GM19455 (cell line): Measurements from ENCODE around the gene SULT1A1.
"Not testable (repeated sequence)": the region's sequence is repeated elsewhere in the genome, so short reads cannot be mapped to it uniquely, and the experiment has no call there.

ENCODE experiments used
- ATAC-seq: cut with Tn5 transposase; IDR thresholded peaks from one replicate; pipeline ENCODE4 v1.9.1; 2021; ENCODE audit not compliant: unreplicated experiment

The SULT1A1 gene

GRCh38 chr16:28609631-28610594 lies at the start of gene SULT1A1:
TSS of gene SULT1A1 (minus strand) at chr16:28610044. CDS start at chr16:28608855, 1,189 bp downstream.
- ATAC-seq, result no peak

- ATAC-seq, result not testable (repeated sequence)
Measured at GRCh38 chr16:28639959-28640358, 30.1 kb upstream of the SULT1A1 start.

- not testable (repeated sequence) for ATAC-seq
Measured at GRCh38 chr16:28638359-28638758, 28.5 kb upstream of the SULT1A1 start.

DNA sequence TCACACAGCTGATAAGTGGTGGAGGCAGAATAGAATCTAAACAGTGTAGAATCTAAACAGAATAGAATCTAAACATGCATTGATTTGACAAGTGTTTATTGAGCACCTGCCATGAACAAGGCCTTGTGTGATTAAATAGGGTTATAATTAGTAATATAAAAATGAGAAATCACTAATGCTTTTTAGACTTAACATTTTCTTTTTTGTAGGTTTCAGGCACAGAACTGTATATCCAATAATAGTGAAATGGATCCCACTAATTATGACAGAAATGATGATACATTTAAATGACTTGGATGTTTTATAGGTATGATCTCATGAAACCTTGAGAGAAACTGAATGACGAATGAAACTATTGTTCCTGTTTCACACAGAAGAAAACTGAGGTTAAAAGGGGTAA lies 27.9 kb upstream of the SULT1A1 start, which contains the start of gene NPIPB8:
Gene NPIPB8, plus strand, starts transcription at position 301 of the 400 bp plus-strand sequence. CDS start 296 bp downstream, outside the sequence.
- ATAC-seq, result not testable (repeated sequence)

GRCh38 chr16:28636093-28636823 lies 26.4 kb upstream of the SULT1A1 start:
- ATAC-seq, result not testable (repeated sequence)

DNA sequence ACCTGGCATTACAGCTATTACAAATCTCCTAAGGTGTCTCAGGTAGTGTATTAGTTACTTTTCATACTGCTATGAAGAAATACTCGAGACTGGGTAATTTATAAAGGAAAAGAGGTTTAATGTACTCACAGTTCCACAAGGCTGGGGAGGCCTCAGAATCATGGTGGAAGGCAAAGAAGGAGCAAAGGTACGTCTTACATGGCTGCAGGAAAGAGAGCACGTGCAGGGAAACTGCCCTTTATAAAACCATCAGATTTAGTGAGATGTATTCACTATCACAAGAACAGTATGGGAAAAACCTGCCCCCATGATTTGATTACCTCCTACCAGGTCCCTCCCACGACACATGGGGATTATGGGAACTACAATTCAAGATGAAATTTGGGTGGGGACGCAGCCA lies 21.1 kb upstream of the SULT1A1 start:
- not testable (repeated sequence) for ATAC-seq

DNA sequence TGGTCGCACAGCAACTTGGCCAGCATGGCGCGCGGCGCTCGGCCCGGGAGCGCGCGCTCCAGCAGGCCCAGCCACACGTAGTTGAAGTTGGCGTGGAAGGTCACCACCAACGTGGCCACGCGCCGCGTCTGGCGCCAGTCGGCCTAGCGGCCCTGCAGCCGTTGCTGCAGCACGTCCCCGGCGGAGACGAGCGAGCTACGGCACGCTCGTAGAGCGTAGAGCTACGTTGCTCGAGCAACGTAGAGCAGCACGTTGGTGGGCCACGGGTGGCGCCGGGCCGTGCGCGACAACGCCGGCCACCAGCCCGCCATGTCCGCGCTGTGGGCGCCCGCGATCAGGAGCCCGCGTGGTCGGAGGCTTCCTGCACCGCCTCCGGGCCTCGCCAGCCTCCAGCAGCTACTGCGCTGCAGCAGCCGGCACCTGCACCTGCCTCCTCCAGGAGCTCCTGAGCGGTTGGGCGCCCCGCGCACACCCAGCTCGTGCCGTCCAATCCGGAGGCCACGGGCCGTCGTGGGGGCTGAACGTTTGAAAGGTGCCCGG lies 13.4 kb upstream of the SULT1A1 start:
- no peak for ATAC-seq

GRCh38 chr16:28622532-28623171 lies 12.8 kb upstream of the SULT1A1 start:
- not testable (repeated sequence) for ATAC-seq

DNA sequence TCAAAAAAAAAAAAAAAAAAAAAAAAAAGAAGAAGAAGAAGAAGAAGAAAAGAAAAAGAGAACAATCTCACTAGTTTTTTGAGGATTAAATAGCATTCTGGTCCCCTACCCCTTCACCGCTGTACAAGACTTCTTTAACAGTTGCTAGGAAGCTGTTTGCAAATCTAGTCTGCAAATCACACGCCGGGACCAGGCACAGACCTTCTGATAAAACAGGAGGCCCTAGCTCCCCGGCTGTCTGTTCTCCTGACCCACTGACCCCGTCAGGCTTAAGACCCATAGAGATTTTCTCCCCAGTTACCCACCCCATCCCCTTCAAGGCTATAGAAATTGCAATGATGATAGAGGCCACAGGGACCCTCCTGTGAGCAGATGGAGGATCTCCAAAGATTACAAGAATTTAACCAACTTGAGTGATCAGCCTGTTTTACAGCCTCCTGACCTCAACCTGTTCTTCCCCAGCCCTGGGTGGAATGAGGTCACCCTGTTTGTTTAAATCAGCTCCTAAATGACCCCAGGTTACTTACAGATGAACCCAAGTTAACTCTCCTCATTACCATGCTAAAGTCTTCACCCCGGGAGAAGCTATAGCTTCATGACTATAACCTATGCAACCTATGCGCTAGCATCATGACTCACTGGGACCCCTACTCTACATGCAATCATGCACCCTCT lies 11.8 kb upstream of the SULT1A1 start:
- no peak for ATAC-seq

DNA sequence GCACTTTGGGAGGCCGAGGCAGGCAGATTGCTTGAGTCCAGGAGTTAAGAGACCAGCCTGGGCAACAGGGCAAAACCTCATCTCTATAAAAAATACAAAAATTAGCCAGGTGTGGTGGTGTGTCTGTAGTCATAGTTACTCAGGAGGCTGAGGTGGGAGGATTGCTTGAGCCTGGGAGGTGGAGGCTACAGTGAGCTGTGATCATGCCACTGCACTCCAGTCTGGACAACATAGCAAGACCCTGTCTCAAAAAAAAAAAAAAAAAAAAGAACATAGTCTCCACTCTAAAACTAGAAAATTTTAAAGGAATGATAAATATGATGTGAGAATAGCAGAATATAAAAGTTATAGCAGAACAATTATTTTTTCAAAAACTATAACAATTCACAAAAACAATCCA lies 10.5 kb upstream of the SULT1A1 start:
- not testable (repeated sequence) for ATAC-seq

DNA sequence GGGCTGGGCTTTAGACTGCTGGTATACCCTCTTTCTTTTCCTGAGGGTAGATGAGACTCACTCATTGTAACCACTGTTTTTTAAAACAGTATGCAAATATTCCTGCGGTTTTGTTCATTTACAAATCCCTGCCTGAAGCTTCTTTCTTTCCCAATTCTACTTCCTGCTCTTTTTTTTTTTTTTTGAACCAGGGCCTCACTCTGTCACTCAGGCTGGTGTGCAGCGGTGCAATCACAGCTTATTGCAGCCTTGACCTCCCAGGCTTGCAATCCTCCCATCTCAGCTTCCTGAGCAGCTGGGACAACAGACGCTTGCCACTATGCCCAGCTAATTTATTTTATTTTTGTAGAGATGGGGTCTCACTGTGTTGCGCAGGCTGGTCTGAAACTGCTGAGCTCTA lies 8.0 kb upstream of the SULT1A1 start:
- no peak for ATAC-seq

DNA sequence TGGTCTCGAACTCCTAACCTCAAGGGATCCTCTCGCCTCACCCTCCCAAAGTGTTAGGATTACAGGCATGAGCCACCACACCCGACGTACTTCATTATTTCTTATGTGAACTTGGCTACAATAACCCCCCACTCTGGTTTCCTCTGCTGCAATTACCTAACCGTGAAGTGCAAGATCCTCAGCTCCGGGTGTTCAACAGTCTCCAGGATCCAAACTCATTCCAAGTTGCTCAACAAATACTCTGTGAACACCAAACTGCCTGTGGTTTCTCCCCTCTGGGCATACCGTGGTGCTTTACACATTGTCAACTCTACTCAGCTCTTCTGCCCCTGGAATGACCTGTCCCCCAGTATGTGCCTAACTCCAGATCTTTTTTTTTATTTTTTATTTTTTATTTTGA lies 6.8 kb upstream of the SULT1A1 start:
- no peak for ATAC-seq

- ATAC-seq, result not testable (repeated sequence)
Measured at GRCh38 chr16:28616224-28616577, 6.4 kb upstream of the SULT1A1 start.

GRCh38 chr16:28615486-28616223 lies 5.8 kb upstream of the SULT1A1 start:
- not testable (repeated sequence) for ATAC-seq

DNA sequence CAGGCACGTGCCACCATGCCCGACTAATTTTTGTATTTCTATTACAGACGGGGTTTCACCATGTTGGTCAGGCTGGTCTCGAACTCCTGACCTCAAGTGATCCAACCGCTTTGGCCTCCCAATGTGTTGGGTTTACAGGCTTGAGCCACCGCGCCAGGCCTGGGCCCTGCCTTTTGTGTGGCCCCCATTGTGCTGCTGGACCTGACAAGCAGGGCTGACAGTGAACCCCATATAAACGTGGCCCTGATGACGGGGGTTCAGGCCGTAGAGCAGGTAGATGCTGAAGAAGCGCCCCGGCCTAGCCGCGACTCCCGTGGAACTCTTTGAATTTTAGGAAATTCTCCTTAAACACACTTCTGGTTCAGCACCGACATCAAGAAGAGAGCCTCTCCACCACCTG lies 4.7 kb upstream of the SULT1A1 start:
- ATAC-seq, result not testable (repeated sequence)

- ATAC-seq, result not testable (repeated sequence)
Measured at GRCh38 chr16:28613912-28614311, 4.1 kb upstream of the SULT1A1 start.

DNA sequence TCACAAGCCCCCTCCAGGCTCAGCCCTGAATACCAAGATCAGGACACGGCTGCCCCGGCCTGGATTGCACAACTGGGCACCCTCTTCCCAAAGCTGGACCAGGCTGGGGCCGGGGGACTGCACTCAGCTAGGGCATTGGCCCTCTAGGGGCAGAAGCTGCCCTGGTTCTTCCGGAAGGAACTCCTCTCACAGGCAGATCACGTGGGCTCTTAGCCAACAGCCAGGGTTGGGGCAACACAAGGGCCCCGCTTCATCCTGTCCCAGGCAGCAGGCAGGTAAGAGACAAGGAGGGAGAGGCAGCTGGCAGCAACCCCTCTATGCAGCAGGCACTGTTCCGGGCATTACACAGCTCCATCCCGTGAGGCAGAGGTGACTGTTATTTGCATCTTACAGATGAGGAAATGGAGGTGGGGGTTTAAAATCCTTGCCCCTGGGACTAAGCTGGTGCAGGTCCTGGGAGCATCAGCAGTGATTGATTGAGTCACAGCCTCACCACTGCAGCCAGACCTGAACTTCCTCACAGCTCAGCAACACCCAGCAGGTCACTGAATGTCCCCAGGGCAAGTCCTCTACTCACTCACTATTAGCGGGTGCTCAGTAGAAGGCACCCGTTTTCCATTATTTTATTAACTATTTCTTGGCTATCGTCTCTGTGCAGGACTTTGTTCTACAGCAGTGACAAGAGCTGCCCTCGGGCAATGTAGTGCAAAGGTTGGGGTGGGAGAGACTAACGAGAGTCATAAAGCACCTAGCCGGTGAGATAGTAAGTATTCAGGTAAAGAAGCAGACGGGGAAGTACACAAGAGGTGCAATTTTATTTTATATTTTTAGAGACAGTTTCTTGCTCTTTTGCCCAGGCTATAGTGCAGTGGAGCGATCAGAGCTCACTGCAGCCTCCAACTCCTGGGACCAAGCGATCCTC lies 2.8 kb upstream of the SULT1A1 start:
- ATAC-seq, result not testable (repeated sequence)

GRCh38 chr16:28610595-28611191 lies 849 bp upstream of the SULT1A1 start:
- no peak for ATAC-seq
